Measurements from ENCODE around the gene SEC23B.

Gene SEC23B

DNA sequence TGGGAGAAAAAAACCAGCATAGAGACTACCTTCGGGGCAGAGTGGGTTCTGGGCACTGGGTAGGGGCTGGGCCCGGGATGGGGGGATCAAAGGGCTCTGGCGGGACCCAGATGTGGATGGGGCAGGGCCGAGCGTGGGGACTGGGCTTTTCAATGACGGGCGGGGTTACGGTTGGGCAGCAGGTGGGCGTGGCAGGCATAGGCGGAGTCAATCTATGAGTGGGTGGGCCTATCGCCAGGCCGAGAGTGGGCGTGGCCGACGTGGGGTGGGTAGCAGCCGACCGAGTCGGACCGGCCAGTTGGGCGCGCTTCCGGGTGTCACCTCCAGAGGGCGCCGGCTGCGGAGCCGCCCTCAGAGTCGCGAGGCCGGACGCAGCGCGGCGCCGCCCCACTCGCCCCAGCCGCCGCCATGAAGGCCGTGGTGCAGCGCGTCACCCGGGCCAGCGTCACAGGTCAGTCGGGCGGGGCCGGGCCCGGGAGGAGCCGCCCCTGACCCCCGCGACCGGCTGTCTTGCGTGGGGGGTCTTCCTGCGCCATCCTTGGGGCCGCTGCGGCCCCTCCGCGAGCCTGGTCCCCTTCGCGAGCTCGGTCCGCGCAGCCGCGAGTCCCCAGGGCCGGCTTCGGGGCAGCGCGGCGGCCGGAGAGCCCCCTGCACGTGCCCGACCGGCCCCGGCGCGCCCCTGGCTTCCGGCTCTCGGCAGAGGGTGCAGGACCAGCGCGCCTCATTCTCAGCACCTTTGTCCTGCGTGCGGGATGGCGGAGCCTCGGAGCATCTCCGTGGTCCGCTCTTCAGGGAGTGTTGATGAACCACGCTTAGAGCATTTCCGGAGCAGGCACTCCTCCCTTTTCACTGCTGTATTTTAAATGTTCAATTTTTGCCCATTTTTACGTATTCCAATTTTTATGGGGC is 80.2 kb downstream of the SEC23B start, which contains the start of gene DTD1:
Gene DTD1 (plus strand): TSS at position 390 of the 909 bp plus-strand sequence. CDS start 19 bp downstream, at position 409.
- peak; percentile 48 to 67 for DNase-seq (ENCODE audit: low read depth in 2 of 2)

DNA sequence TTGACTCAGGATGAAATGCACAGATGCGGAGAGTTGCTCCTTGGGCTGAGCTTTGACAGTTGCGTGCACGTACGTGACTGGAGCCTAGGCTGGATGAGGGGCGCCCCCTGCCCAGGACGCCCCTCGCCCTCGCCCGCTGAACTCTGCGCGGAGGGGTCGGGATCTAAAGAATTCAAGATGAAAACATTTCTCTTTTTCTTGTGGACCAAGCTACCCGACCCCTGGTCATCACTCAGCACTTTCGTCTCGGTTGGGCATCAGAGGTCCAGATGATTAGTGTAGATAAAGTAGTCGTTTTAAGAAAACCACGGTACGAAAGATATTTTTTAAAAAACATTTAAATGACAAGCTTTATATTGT is 80.8 kb downstream of the SEC23B start:
- no peak for DNase-seq (ENCODE audit: low read depth in 2 of 2)

DNA sequence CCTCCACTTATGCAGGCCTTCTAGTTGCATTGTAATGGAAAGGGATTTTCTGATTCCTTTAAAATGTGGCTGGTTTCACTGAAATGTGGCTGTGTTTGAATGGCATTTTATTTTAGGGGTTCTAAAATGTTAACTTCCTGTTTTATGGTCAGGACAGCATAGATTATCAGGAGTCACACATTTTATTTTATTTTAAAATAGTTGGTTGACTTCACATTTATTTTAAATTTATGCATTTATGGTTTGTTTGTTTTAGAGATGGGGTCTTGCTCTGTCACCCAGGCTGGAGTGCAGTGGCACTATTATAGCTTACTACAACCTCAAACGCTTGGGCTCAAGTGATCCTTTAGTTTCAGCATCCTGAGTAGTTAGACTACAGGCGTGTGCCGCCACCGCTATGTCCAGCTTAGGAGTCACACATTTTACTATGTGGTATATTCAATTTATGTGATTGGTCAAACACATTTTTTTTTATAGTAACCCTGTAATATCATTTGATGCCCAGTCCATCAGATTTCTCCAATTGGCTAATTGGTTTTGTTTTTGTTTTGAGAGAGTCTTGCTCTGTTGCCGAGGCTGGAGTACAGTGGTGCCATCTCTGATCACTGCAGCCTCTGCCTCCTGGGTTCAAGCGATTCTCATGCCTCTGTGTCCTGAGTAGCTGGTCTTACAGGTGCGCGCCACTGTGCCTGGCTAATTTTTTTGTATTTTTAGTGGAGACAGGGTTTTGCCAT is 82.4 kb downstream of the SEC23B start:
- DNase-seq (ENCODE audit: low read depth in 2 of 2) = no peak

DNA sequence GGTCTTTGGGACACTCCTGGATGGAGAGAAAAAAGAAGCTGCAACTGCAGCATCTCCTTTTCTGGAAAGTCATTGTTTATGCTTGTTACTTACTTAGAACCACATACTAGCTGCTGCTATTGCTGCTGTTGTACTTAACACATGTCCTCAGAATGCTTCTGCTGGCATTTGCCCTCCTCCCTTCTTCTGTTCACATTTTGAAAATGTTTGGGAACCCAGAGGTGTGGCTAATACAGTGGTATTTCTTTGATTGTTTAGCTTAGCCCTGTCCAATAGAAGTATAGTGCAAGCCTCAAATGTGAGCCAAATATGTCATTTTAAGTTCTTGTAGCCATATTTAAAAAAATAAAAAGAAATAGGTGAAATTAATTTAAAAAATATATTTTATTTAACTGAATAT is 88.5 kb downstream of the SEC23B start:
- no peak for DNase-seq (ENCODE audit: low read depth in 2 of 2)

DNA sequence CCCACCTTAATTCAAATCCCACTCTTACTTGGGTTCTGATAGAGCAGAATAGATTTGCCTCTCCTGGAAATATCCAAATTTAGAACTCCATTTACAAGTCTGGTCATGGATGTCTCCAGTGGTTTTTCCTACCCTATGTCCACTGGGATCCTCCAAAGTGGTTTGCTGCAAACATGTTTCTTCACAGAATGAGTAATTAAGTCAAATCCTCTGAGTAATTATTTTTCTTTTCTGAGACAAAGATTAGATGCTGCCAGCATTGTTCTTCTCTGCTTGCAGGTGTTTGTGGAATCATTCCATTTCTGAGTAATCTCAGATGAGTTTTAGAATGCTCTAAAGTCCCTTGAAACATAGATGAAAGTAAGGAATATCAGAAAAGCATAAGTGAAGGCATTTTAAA is 102.0 kb downstream of the SEC23B start:
- DNase-seq (ENCODE audit: low read depth in 2 of 2) = no peak

Measured in stimulated activated CD4-positive, alpha-beta T cell treated with anti-CD3 and anti-CD28 coated beads, Interleukin-1b, Interleukin-23, amount 100 ng/mL, for 1 hour (primary cell).